Measurements from ENCODE around the gene CUX1.

CUX1 gene

DNA sequence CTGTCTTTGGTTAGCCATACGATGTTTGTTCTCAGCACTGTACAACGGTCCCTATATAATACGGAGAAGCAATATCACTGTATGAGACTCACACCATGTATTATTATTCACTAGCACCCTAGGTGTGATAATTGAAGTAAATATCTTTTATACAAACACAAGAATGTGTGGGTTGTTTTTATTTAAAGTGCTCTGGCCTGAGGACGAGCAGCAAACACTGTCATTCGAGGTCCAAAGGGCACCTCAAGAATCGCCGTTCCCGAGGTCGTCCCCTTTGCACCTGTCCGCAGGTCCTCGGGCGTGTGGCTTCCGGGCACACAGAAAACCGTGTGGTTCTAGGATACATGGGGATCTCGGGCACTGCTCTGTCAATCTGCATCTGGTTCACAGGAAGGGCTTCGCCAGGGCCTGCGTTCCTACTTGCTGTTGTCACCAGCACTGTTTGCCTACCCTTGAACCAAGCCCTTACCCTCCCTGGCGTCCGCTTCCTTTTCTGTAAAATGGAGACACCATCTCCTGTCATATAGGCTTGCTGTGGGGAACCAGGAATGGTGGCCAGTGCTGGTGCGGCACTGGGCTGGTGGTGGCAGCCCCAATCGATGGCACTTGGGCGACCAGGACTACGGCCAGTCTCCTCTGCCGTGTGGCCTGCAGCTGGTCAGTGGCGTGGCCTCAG, 440.8 kb downstream of the CUX1 start:
- Mint-ChIP-seq H3K27me3 (no peaks in the 10 kb centered on the region), H3K27ac (no peak overlapping the region), H3K36me3 (no peaks in the 10 kb centered on the region), H3K4me1 (ENCODE audit: low read depth) (no peaks in the 10 kb centered on the region), H3K9me3 (ENCODE audit: low read depth) (no peaks in the 10 kb centered on the region), H3K4me3 (no peak overlapping the region)

DNA sequence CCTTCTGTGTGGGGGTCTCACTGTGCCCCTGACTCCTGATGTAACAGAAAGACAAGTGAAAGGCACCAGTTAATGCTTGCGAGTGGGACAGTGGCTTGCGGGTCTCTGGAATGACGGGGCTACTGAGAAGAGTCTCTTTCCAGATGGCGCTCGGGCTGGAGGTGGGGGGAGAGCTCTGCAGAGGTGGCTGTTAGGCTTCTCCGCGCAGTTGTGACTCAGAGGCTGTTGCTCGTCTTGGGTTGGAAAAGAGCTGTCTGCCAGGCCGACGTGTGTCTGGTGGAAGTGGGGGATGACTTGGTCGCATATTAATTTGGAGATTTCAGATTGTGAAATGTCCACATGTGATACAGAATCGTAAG, 441.3 kb downstream of the CUX1 start:
- no peaks in the 10 kb centered on the region for H3K4me1 Mint-ChIP-seq (ENCODE audit: low read depth)
- no peaks in the 10 kb centered on the region for H3K27me3 Mint-ChIP-seq
- H3K27ac Mint-ChIP-seq = no peak overlapping the region
- no peaks in the 10 kb centered on the region for H3K9me3 Mint-ChIP-seq (ENCODE audit: low read depth)
- H3K4me3 Mint-ChIP-seq = no peak overlapping the region
- H3K36me3 Mint-ChIP-seq = no peaks in the 10 kb centered on the region

DNA sequence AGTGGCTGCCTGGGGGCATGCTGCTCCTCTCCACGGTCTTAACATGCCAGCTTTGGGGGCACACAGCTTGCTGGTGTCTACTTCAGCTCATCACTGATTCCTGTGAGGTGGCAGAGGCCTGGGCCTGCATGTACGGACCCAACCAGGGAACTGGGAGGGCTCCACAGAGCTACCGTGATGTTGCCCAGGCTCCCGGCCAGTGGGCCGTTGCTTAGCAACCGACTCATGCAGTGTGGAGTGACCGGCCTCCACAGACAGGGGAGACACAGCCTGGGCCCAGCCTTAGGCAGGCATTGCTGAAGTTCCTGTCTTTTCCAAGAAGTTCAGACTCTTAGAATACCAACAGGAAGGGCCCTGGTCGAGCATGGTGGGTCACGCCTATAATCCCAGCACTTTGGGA, 443.4 kb downstream of the CUX1 start:
- Mint-ChIP-seq H3K4me3 (no peak overlapping the region), H3K9me3 (ENCODE audit: low read depth) (no peaks in the 10 kb centered on the region), H3K27ac (no peak overlapping the region), H3K36me3 (no peaks in the 10 kb centered on the region), H3K4me1 (ENCODE audit: low read depth) (no peaks in the 10 kb centered on the region), H3K27me3 (no peaks in the 10 kb centered on the region)

DNA sequence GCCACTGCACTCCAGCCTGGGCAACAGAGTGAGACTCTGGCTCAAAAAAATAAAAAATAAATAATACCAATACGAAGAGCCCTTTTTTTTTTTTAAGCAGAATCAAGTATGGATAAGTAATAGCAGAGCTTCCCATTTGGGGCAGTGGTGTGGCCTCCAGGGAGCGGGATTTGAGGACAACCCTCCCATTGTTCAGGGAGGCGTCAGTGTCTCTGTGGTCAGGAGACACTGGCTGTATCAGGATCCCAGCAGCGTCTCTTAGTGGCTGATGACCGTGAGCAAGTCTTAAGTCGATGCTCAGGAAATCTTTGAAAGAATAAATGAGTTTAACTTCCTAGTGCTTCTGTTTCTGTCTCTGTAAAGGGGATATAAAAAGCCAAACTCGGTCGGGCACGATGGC, 444.0 kb downstream of the CUX1 start:
- no peaks in the 10 kb centered on the region for H3K27me3 Mint-ChIP-seq
- H3K27ac Mint-ChIP-seq = no peak overlapping the region
- no peak overlapping the region for H3K4me3 Mint-ChIP-seq
- H3K4me1 Mint-ChIP-seq (ENCODE audit: low read depth) = no peaks in the 10 kb centered on the region
- H3K9me3 Mint-ChIP-seq (ENCODE audit: low read depth) = no peaks in the 10 kb centered on the region
- H3K36me3 Mint-ChIP-seq = no peaks in the 10 kb centered on the region

DNA sequence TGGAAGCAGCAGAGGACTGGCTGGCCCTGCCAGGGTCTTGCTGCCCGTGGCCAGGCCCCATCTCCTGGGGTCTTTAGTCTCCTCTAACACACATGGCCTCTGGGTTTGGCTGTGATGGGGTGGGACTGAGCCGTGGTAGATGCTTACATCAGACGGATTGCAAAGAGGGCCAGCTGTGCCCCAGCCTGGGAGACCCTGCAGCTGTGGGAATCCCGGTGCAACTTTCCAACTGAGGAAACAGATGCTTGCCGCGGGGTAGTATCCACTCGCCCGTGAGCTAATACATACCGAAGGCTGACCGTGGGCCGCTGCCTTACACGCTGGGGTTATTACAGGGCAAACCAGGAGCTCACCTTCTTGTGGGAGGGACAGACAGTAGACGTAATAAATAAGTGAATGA, 445.1 kb downstream of the CUX1 start:
- Mint-ChIP-seq H3K4me1 (ENCODE audit: low read depth) (no peaks in the 10 kb centered on the region), H3K36me3 (no peaks in the 10 kb centered on the region), H3K27me3 (no peaks in the 10 kb centered on the region), H3K9me3 (ENCODE audit: low read depth) (no peaks in the 10 kb centered on the region), H3K27ac (no peak overlapping the region), H3K4me3 (no peak overlapping the region)

DNA sequence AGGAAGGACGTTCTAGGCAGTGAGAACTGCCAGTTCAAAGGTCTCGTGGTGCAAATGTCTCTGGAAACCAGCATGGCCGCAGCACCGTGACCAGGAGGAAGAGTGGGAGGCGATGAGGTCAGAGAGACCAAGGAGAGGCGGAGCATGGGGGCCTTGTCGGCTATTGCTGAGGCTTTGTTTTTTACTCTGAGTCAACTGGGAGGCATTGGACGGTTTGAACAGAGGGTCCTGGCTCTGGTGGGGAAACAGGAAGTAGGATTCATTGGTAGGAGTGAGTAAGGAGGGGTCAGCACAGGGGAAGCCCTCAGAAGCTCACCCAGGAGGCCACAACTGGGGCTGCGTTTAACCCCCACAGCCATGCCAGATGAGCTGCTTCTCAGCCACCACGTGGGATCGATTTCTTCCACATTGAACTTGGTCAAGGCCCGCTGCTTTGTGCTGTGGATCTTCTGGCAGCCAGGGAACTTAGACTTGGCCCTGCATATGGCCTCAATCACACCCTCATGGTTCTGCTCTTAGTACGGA, 447.0 kb downstream of the CUX1 start:
- Mint-ChIP-seq H3K4me3 (no peak overlapping the region), H3K4me1 (ENCODE audit: low read depth) (no peaks in the 10 kb centered on the region), H3K9me3 (ENCODE audit: low read depth) (no peaks in the 10 kb centered on the region), H3K36me3 (no peaks in the 10 kb centered on the region), H3K27me3 (no peaks in the 10 kb centered on the region), H3K27ac (no peak overlapping the region)

DNA sequence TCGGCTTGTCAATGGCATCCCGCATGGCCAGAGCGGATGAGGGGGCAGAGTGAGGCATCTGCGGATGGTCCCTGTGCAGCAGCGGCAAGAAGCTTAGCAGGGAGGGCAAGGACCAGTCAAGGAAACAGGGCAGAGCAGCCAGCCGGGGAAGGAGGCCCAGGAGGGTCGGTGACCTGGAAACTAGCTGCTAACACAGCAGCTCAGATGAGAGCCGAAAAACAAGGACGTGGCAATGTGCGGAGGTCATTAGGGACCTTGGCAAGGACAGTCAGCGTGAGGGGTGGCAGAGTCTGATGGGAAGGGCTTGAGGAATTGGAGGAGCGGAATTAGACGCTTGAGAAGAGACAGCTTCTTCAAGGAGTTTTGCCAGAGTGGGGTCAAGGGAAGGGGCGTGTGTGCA, 449.1 kb downstream of the CUX1 start:
- Mint-ChIP-seq H3K36me3 (no peaks in the 10 kb centered on the region), H3K9me3 (ENCODE audit: low read depth) (no peaks in the 10 kb centered on the region), H3K27ac (no peak overlapping the region), H3K4me1 (ENCODE audit: low read depth) (no peaks in the 10 kb centered on the region), H3K27me3 (no peaks in the 10 kb centered on the region), H3K4me3 (no peak overlapping the region)

DNA sequence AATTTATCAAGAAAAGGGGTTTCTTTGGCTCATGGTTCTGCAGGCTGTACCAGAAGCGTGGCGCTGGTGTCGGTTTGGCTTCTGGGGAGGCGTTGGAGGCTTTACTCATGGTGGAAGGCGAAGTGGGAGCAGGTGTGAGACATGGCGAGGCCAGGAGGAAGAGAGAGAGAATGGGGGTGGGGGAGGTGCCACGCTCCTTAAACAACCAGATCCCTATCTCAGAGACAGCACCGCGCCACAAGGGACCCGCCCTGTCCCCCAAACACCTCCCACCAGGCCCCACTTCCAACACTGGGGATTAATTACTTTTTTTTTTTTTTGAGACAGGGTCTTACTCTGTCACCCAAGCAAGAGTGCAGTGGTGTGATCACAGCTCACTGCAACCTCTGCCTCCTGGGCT, 451.2 kb downstream of the CUX1 start:
- peaks cover 2% of the 10 kb centered on the region for H3K4me1 Mint-ChIP-seq (ENCODE audit: low read depth)
- no peak overlapping the region for H3K4me3 Mint-ChIP-seq
- no peaks in the 10 kb centered on the region for H3K27me3 Mint-ChIP-seq
- H3K36me3 Mint-ChIP-seq = no peaks in the 10 kb centered on the region
- no peaks in the 10 kb centered on the region for H3K9me3 Mint-ChIP-seq (ENCODE audit: low read depth)
- no peak overlapping the region for H3K27ac Mint-ChIP-seq

DNA sequence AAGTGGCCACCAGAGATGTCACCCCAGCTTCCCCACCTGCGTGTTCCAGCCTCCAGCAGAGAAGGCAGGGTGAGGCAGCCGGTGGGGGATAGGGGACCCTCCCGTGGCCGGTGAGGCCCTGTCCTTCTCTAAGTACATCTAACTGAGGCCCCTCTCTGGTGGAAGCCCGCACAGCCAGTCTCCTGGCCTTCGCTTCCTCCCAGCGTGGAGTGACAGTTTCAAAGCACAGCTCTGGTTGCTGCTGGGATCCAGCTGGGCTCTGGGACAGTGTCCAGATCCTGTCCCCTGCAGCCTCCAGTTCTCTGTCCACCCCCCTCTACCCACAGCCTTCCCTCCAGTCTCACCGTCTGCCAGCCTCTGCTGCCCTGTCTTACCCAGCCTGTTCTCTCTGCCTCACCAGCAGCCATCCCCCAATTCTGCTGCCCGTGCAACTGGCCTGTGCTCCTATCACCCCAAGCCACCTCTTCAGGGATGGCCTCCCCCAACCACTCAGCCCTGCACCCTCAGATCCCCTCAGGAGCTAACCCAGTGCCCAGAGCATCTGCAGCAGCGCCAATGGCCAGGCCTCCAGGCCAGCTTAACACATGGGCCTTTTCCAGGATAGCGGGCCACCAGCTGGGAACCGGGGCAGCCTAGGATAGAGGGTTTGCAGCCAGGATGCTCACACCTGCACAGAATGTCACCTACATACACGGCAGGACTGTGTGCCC, 452.9 kb downstream of the CUX1 start:
- H3K4me3 Mint-ChIP-seq = no peak overlapping the region
- H3K9me3 Mint-ChIP-seq (ENCODE audit: low read depth) = no peaks in the 10 kb centered on the region
- H3K4me1 Mint-ChIP-seq (ENCODE audit: low read depth) = peaks cover 2% of the 10 kb centered on the region
- H3K27ac Mint-ChIP-seq = no peak overlapping the region
- no peaks in the 10 kb centered on the region for H3K27me3 Mint-ChIP-seq
- no peaks in the 10 kb centered on the region for H3K36me3 Mint-ChIP-seq

DNA sequence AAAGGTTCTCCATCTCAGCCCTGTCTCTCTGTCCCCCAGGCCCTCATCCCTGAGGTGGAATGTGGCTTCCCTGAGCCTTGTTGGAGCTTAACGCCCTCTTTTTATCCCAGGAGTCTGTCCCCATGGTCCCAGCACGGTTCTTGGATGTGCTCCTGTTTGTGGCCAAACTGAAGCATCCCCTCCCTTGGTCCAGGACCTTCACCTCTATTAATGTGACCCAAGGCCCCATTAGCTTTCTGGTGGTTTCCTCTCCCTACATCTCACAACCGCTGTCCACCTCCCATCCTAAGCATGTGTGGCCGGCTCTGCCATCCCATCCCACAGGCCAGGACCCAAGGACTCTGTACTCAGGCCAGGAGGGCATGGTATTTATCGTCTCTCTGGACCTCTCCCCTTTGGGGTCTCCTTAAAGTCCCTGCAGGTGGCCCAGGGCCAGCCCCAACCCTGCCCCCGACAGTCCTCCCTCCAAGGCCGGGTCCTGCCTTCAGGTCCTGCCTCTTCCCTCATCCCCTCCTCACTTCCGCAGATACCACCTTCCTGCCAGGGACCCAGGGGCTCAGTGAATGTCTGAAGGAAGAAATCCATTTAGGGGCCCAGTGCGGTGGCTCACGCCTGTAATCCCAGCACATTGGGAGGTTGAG, 453.9 kb downstream of the CUX1 start:
- H3K27me3 Mint-ChIP-seq = no peaks in the 10 kb centered on the region
- H3K27ac Mint-ChIP-seq = no peak overlapping the region

DNA sequence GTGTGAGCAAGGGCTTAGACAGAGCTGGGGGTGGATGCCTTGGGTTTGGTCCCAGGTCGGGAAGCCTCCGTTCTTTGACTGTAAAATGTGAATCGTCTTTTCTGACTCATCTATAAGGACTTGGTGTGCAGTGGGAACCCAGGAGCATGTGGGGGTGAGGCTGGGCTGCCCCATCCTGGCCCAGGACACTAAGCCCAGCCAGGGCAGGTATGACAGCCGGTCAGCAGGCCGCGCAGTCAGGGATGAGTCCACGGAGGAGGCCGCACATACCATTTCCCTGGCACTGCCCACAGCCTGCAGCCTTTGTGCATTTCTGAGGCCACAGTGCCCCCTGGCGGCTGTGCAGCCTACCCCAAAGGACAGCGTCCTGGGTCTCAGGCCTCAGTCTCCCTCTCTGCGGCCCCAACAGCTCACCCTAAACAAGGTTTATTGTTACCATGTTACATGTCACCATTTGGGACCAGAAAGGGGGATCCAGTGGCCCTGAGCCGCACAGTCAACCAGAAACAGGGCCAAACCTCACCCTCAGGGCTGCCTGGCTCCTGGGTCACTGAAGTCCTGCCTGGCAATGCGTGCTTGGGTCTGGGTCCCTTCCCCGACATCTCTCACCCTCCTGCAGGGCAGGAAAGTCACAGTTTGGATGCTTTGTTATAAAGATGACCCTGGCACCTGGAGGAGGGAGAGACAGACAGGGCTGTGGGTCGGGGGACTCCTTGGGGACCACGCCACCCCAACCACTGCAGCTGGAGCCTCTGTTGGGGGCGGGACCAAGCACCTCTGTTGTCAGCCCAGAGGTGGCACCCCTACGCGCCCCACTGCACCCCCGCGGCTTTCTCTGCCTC, 454.9 kb downstream of the CUX1 start:
- no peak overlapping the region for H3K4me3 Mint-ChIP-seq
- H3K9me3 Mint-ChIP-seq (ENCODE audit: low read depth) = no peaks in the 10 kb centered on the region
- peaks cover 2% of the 10 kb centered on the region for H3K4me1 Mint-ChIP-seq (ENCODE audit: low read depth)
- no peaks in the 10 kb centered on the region for H3K36me3 Mint-ChIP-seq
- H3K27me3 Mint-ChIP-seq = no peaks in the 10 kb centered on the region
- H3K27ac Mint-ChIP-seq = no peak overlapping the region

More for the DNA sequence above, 453.9 kb downstream of the CUX1 start:
- Mint-ChIP-seq H3K9me3 (ENCODE audit: low read depth) (no peaks in the 10 kb centered on the region), H3K36me3 (no peaks in the 10 kb centered on the region), H3K4me1 (ENCODE audit: low read depth) (peaks cover 2% of the 10 kb centered on the region), H3K4me3 (no peak overlapping the region)

DNA sequence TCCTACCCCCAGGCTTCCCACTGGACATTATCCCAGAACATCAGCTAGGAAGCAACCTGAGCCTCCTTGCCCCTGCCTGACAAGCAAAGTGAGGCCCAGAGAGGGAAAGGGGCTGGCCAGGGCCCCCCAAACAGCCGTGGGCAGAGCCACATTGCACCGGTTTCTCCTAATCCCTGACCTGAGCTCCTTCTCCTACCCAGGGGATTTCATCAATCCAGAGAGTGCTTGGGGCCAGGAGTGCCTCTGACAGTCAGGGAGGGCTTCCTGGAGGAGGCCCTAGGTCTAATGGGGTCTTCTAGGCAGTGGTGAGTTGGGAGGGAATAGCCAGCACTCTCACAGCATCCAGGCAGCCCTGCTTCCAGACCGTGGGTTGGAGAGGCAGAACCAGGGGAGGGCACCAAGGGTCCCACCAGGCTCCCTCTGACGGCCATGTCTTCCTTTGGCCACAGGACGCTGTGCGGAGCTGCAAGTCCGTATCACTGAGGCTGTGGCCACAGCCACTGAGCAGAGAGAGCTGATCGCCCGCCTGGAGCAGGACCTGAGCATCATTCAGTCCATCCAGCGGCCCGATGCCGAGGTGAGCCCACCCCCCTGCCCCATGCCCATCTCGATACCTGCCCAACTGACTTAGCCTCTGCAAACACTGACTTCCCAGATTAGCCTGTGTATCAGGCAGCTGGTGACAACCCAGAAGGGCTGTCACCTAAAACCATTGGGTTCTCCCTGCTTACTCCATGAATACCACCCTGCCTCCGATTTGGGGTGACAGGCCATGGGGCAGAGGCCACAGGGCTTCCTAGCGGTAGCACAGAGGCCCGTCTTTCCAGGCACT, 455.7 kb downstream of the CUX1 start:
- Mint-ChIP-seq H3K4me3 (no peak overlapping the region), H3K9me3 (ENCODE audit: low read depth) (no peaks in the 10 kb centered on the region), H3K27me3 (no peaks in the 10 kb centered on the region), H3K27ac (no peak overlapping the region), H3K4me1 (ENCODE audit: low read depth) (peaks cover 2% of the 10 kb centered on the region), H3K36me3 (no peaks in the 10 kb centered on the region)

DNA sequence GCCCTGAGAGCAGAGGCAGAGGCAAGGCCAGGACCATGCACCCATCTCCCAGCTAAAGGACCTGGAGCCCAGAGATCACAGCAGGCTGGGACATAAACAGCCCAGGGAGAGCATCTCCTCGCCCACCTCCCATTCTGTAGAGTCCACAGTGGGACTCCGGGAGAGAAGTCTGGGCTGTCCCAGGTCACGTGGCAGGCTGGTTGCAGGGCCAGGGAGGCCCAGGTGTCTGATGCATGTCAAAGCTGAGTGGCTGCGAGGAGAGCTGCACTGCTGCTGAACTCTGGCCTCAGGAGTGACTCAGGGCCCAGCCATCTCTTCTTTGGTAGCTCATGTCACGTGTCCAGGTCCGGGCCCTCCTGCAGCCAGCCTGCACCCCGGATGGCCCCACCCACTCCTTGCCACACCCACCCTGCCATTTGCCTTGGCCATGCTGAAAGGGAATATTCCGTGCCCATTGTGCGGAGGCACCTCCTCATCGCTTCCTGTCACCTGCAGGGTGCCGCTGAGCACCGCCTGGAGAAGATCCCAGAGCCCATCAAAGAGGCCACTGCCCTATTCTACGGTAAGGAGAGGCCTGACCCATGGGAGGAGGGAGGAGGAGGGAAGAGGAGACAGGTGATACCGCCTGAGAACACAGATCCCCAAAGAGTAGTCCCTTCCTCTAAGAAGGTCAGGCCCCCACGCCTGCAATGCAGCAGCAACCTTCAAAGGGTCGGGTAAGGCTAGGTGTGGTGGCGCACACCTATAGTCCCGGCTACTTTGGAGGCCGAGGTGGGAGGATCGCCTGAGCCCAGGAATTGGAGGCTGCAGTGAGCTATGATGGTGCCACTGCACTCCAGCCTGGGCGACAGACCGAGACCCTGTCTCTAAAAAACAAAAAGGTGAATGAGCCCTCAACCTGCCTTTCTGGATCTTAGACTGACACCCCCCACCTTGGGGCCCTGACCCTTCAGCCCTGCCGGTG, 456.6 kb downstream of the CUX1 start:
- Mint-ChIP-seq H3K36me3 (no peaks in the 10 kb centered on the region), H3K9me3 (ENCODE audit: low read depth) (no peaks in the 10 kb centered on the region), H3K27me3 (no peaks in the 10 kb centered on the region), H3K4me3 (no peak overlapping the region), H3K27ac (no peak overlapping the region), H3K4me1 (ENCODE audit: low read depth) (peaks cover 2% of the 10 kb centered on the region)

Measured in activated naive CD8-positive, alpha-beta T cell (primary cell).